GM12874 (cell line): ENCODE results near the gene EPHA6.

ENCODE experiments used
- CTCF ChIP-seq: IDR thresholded peaks from 2 replicates; pipeline ENCODE4 v1.5.1; 2011; ENCODE audit warnings: low read depth, mild to moderate bottlenecking, control low read depth, low read length, moderate library complexity; ENCODE audit not compliant: insufficient read depth

The EPHA6 gene

DNA sequence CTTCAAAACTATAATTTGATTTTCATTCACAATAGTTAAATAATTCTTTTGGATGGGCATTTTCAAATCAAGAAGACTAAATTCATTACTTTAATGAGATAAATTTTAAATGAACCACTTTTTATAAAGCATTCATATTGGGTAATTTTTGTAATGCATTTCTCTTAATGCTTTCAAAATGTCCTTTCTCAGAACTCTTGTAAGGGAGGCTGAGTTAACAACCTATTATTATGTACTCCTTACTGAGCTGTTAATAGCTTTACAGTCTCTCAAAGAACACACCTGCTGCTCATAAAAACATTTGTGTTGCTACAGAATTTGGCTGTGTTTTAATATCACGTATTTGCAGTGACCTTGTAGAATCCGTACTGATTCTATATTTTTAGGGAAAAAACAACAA, 616.2 kb downstream of the EPHA6 start:
- no peak for TF ChIP-seq CTCF

DNA sequence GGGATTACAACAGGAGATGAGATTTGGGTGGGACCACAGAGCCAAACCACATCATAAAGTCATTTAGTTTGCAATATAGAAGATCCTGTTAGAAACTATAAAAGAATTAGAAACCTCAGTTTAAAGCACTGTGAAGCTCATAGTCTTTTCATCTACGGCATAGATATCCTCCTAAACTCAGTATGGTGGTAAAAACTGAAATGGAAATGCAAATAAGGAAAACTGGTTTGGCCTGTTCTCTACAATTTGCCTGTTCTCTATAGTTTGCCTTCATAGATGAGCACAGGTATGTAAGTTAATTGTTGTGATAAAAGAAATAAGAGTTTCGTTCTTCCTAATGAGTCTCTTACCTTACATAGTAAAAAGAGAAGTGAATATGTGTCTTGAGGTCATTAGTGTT, 618.5 kb downstream of the EPHA6 start:
- no peak for TF ChIP-seq CTCF

DNA sequence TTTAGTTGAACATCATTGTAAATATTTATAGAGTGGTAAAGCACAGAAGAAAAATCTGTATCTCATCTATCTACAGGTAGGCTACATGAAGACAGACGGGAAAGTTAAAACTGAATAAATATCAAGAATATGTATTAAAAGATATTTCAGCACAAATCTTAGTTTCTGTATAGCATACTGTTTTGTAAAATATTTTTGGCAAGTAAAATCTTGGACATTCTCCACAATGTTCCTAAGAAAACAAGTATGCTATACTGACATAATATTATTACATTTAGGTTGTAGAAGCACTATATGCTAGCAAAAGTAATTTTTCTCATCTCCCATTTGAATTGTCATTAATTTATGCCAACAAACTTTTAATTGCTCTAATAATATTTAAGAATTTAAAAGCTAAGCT, 623.7 kb downstream of the EPHA6 start:
- no peak for TF ChIP-seq CTCF

GRCh38 chr3:97439373-97439772, 625.0 kb downstream of the EPHA6 start:
- no peak for TF ChIP-seq CTCF

DNA sequence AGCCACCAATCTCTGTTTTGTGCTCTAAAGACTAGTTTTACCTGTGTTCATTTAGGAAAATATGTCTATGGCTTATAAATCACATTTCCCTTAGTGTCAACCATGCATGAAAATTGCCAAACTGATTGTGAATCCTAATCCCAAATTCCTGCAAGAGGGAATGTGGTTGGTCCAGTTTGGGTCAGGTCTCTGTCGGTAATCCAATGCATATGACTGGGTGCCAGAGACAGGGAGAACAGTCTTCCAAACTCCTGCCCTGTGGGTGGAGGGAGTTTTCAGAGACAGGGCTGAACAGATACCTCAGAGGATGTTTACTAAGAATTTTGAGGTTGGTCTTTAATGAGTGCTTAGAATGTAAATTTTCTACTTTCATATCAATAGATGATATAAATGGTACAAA, 649.6 kb downstream of the EPHA6 start:
- TF ChIP-seq CTCF = no peak

GRCh38 chr3:97470481-97470880, 656.1 kb downstream of the EPHA6 start:
- no peak for TF ChIP-seq CTCF

DNA sequence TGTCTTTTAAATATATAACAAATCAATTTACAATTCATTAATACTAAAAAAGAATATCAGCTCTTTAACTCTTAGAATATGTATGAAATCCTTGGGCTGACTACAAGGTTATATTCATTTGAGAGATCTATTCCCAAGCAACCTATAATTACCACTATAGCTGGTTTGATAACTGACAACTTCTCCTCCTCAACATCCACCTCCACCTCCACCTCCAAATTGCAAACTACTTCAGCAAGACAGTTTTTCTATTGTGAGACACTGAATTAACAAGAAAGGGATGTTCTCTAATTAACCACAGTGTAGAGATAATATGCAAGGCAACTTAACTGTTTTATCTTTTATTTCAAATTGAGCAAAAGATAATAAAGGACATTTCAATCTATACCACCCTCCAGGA, 665.3 kb downstream of the EPHA6 start:
- no peak for TF ChIP-seq CTCF

GRCh38 chr3:97481416-97481815, 667.0 kb downstream of the EPHA6 start:
- no peak for TF ChIP-seq CTCF
